Esophagus (tissue), 2 donors: Measurements from ENCODE around the gene RBM10. TPM values are rescaled to one million over a fixed set of nuclear protein-coding genes. Genes with fewer than 3 reads are reported as not detected.

ENCODE experiments used
- H3K27ac ChIP-seq, 2 donors: one replicate each; pipeline ENCODE4 v1.5.1; 2013; ENCODE audit warnings: low read depth in 2 of 2, mild to moderate bottlenecking in 2 of 2, inconsistent platforms in 1 of 2, low read length in 1 of 2, moderate library complexity in 1 of 2
- H3K27me3 ChIP-seq, 2 donors: one replicate each; pipeline ENCODE4 v1.6.1; 2013; ENCODE audit warnings: low read length in 2 of 2, control low read depth in 1 of 2, mild to moderate bottlenecking in 1 of 2; ENCODE audit not compliant: insufficient read depth in 2 of 2, control insufficient read depth in 1 of 2
- H3K36me3 ChIP-seq, 2 donors: one replicate each; pipeline ENCODE4 v1.6.1; 2013; ENCODE audit warnings: low read length in 1 of 2; ENCODE audit not compliant: control insufficient read depth in 2 of 2, insufficient read depth in 2 of 2
- H3K4me1 ChIP-seq, 2 donors: one replicate each; pipeline ENCODE4 v1.6.1; 2013; ENCODE audit warnings: low read length in 1 of 2; ENCODE audit not compliant: control insufficient read depth in 2 of 2, insufficient read depth in 2 of 2
- H3K4me3 ChIP-seq, 2 donors: one replicate each; pipeline ENCODE4 v1.5.1; 2013; ENCODE audit warnings: low read length in 2 of 2, mild to moderate bottlenecking in 2 of 2, low read depth in 1 of 2, moderate library complexity in 1 of 2
- H3K9me3 ChIP-seq, 2 donors: one replicate each; pipeline ENCODE4 v1.6.1; 2013; ENCODE audit warnings: mild to moderate bottlenecking in 2 of 2, low read depth in 1 of 2, low read length in 1 of 2, moderate library complexity in 1 of 2; ENCODE audit not compliant: control insufficient read depth in 2 of 2, insufficient read depth in 1 of 2
- WGBS, 2 donors: extraction: QIAGEN DNeasy Blood & Tissue Kit; methylation state at CpG; one replicate each; pipeline ENCODE4 v1.1.7; 2013; 5-methylcytosine and 5-hydroxymethylcytosine counted together
- polyA plus RNA-seq, 2 donors: library from polyadenylated mRNA; stranded (reverse); fragments of 200-250 nt; gene quantifications; one replicate each; pipeline ENCODE4 v1.2.3, GENCODE V29; 2013
- donor health status: healthy with polysubstance abuse.
- donor health status: Bipolar disorder and iron deficiency.

RBM10 gene
- polyA plus RNA-seq, 2 donors = 24.8 to 35.7 TPM

DNA sequence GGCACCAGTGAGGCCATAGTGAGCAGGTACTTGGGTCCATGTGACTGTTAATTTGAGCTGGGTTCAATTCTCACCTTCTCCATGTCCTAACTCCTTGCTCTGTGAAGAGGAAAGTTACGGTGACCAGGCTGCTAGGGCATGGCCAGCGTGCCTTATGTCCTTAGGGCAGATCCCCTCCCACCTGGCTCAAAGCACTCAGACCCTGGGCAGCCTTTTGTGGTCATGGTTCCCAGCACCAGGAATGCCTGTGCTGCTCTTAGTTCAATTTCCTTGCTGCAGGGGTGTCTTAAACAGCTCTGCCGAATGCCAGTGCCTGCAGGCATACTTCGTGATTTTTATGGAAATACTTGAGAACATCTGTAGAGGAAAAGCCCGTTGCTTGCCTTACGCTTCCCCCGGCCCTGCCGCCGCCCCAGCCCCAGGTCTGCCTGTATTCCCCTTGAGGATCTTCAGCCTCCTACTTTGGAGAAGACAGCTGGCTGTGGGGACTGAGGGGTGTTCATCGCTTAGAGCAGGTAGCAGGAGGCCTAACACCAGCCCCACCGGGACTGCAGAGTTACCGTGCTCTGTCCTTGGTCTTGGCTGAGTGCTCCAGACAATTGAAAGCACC is 70.4 kb downstream of the RBM10 start:
- WGBS, 2 donors = 69 to 87% methylated on average over 12 of the region's 12 CpGs
- Histone ChIP-seq H3K4me1 (peaks cover 0 to 11% of the 10 kb centered on the region in 2 donors), H3K4me3 (no peak overlapping the region), H3K9me3 (no peaks in the 10 kb centered on the region), H3K36me3 (peaks cover 15 to 37% of the 10 kb centered on the region in 2 donors), H3K27me3 (no peaks in the 10 kb centered on the region), H3K27ac (no peak overlapping the region)

- no peak overlapping the region for H3K4me3 ChIP-seq
- H3K4me1 ChIP-seq = peaks cover 0 to 13% of the 10 kb centered on the region in 2 donors
- H3K36me3 ChIP-seq = peaks cover 13 to 27% of the 10 kb centered on the region in 2 donors
- H3K27ac ChIP-seq = peak overlapping the region; percentile 94 to 97
- H3K27me3 ChIP-seq = no peaks in the 10 kb centered on the region
- 68 to 91% methylated on average over 8 of the region's 8 CpGs for WGBS, 2 donors
- H3K9me3 ChIP-seq = no peaks in the 10 kb centered on the region
Observed at GRCh38 chrX:47216393-47216925, 71.4 kb downstream of the RBM10 start.

DNA sequence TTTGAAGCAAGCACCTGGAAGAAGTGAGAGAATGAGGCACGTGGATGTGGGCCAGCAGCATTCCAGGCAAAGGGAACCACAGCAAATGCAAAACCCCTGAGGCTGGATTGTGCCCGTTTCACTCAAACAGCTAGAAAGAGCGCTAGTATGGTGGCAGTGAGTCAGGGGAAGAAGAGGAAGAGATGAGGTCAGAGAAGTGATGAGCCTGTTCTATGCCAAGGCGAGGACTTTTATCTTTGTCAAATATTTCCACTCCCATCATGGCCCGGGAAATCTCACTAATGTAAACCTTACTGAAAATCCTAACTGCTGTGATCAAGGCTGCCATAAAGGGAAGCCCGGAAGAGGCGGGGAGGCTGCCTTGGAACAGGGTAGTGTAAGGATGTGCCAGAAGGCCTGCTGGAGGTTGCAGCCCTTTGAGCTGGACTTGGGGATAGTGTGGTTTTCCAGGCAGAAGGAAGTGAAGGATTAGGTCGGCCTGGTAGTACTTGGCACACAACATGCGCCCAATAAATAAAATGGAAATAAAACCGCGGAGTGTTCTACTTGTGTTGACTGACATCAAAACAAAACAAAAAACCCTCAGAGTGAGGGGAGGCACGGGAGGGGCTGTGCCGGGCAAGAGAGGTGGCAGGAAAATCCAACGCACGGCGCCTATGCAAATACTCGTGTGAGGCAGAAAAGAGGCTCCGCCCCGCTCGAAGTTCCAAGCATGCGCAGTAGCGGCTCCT is 72.3 kb downstream of the RBM10 start:
- Histone ChIP-seq H3K9me3 (no peaks in the 10 kb centered on the region), H3K27ac (peak overlapping the region; percentile 94 to 97), H3K4me1 (peaks cover 0 to 13% of the 10 kb centered on the region in 2 donors), H3K36me3 (peaks cover 10 to 26% of the 10 kb centered on the region in 2 donors), H3K4me3 (peak overlapping the region in 1 of 2 donors; percentile 30), H3K27me3 (no peaks in the 10 kb centered on the region)
- 1 to 15% methylated on average over 22 of the region's 22 CpGs for WGBS, 2 donors

DNA sequence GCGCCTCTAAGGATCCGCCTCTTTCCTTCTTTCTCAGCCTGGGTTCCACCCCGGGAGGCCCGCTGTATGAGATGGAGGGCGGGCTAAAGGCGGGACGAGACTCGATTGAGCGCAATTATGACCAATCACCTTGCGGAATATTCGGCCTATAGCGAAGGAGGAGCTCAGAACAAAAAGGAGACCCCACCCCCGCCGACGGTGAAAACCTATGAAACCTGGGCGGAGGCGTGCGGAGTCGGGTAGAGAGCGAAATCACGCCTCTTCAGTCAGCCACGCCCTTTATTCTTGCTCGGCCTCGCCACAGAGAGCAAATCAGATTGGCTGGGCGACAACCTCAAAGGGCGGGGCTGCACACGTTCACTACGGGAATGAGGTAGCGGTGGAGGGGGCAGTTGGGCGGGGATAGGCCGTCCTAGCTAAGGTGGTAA is 72.8 kb downstream of the RBM10 start:
- peak overlapping the region; percentile 96 to 97 for H3K27ac ChIP-seq
- peak overlapping the region; percentile 73 to 93 for H3K4me3 ChIP-seq
- WGBS, 2 donors = 0 to 2% methylated on average over 31 of the region's 31 CpGs
- H3K36me3 ChIP-seq = peaks cover 9 to 23% of the 10 kb centered on the region in 2 donors
- H3K4me1 ChIP-seq = peaks cover 0 to 13% of the 10 kb centered on the region in 2 donors
- no peaks in the 10 kb centered on the region for H3K9me3 ChIP-seq
- no peaks in the 10 kb centered on the region for H3K27me3 ChIP-seq

DNA sequence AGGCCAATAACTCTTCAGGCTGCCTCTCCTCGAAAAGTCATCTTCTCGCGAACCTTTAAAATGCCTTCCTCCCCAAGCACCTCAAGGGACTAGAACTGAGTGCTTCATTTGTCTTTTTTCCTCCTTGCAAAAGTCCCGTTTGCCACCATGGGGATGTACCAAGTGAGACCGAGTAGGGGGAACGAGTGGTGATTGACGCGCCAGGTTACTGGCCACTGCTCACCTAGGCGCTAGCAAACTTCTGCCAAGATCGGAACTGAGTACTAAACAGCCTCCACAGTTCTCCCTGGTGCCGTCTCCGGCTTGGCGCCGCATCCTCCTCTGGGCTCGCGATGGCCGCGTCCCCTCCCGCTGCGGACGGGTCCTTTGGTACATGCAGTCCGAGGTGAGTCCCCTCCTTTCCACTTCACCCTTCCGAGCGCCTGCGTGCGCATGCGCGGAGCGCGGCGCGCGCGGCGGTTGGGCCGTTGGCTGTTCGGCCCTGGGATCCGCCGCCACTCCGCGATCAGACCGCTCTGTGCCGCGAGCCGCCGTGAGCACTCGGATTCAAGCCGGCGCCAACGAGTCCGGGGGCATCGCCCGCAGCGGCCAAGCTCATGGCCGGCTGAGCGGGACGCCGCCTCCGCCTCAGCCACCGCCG is 73.4 kb downstream of the RBM10 start, which contains the start of gene CDK16:
CDK16 (plus strand) TSS at position 402 of the 640 bp plus-strand sequence. CDS start 4,877 bp downstream, outside the sequence.
- 0 to 3% methylated on average over 46 to 61 of the region's 61 CpGs for WGBS, 2 donors
- Histone ChIP-seq H3K27me3 (no peaks in the 10 kb centered on the region), H3K36me3 (peaks cover 7 to 24% of the 10 kb centered on the region in 2 donors), H3K4me1 (peaks cover 0 to 13% of the 10 kb centered on the region in 2 donors), H3K4me3 (peak within 1 kb of the TSS; percentile 73 to 93), H3K27ac (peak within 1 kb of the TSS; percentile 96 to 97), H3K9me3 (no peaks in the 10 kb centered on the region)

DNA sequence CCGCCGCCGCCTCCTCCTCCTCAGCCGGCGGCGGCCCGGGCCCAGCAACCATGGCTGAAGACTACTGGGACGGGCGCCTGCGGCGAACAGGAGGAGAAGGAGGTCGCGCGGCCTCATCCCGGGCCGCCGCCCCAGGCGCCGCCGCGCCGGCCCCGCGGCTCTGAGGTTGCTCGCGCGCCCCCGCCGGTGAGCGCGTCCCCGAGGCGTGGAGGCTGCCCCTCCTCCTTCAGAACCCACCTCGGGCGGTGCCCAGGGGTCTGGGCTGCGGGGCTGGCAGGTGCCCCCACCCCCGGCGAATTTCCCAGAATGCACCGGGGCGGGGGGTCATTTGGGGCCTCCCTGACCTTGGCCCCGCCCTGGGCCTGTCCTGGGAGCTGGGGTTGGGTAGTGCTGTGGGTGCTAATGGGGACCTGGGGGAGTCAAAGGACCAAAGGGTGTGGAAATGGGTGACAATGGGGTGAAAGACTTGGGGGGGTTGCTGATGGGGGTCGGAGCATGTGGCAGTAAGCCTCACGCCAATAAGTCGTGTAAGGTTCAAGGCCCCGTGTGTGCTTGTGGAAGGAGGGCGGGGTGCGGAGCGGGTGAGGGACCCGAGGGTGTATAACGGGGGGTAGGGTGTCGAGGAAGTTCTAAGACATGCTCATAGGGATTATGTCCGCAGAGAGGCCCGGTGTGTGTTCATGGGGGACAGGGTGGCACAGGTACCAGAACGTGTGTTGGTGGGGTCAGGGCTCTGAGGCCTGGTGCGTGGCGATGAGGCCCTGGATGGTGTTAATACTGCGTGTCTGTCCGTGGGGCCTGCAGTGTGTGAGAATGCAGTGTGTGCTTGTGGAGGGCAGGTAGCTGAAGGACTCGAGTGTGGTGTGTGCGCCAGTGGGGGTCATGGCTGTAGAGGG is 74.1 kb downstream of the RBM10 start:
- Histone ChIP-seq H3K4me3 (peak overlapping the region; percentile 73 to 93), H3K36me3 (peaks cover 11 to 25% of the 10 kb centered on the region in 2 donors), H3K27me3 (no peaks in the 10 kb centered on the region), H3K4me1 (peaks cover 0 to 13% of the 10 kb centered on the region in 2 donors), H3K9me3 (no peaks in the 10 kb centered on the region), H3K27ac (peak overlapping the region; percentile 96 to 97)
- WGBS, 2 donors = 1 to 13% methylated on average over 41 to 59 of the region's 60 CpGs

DNA sequence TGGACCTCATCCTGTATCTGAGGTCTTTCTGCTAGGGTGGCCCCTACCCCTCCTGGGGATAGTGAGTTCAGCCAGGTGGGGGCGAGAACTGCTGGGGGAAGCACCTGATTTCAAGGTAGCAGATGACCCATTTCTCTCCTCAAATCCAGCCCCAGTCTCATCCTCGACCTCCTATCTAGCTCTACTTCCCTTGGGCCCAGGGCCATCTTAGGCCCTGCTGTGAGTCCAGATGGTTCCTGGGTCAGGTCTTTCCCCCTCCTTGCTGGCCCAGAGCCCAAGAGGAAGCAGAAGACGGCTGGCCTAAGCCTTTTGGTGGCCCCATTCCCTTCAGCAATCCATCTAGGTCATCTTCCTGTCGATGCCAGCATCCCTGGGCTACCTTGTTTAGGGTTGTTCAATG is 76.7 kb downstream of the RBM10 start:
- H3K4me3 ChIP-seq = no peak overlapping the region
- no peaks in the 10 kb centered on the region for H3K9me3 ChIP-seq
- H3K36me3 ChIP-seq = peaks cover 4 to 32% of the 10 kb centered on the region in 2 donors
- H3K27me3 ChIP-seq = no peaks in the 10 kb centered on the region
- 61 to 63% methylated on average over 4 of the region's 4 CpGs for WGBS, 2 donors
- peaks cover 0 to 13% of the 10 kb centered on the region in 2 donors for H3K4me1 ChIP-seq
- H3K27ac ChIP-seq = no peak overlapping the region

- Histone ChIP-seq H3K4me3 (no peak overlapping the region), H3K27ac (no peak overlapping the region), H3K27me3 (no peaks in the 10 kb centered on the region), H3K4me1 (peaks cover 0 to 13% of the 10 kb centered on the region in 2 donors), H3K36me3 (peaks cover 4 to 36% of the 10 kb centered on the region in 2 donors), H3K9me3 (no peaks in the 10 kb centered on the region)
- 81 to 91% methylated on average over 9 to 10 of the region's 10 CpGs for WGBS, 2 donors
Observed at GRCh38 chrX:47222751-47223350, 77.8 kb downstream of the RBM10 start.
